ENCODE results near the gene BORCS6. TPM values are rescaled to one million over a fixed set of nuclear protein-coding genes. Genes with fewer than 3 reads are reported as not detected.

The BORCS6 gene
- total and polyA plus RNA-seq, 9 of the 15 experiments (the other 6 are each of a cell fraction or from before 2014, with no cell fraction given) = 0.01 to 7.4 (median 2.3) TPM

DNA sequence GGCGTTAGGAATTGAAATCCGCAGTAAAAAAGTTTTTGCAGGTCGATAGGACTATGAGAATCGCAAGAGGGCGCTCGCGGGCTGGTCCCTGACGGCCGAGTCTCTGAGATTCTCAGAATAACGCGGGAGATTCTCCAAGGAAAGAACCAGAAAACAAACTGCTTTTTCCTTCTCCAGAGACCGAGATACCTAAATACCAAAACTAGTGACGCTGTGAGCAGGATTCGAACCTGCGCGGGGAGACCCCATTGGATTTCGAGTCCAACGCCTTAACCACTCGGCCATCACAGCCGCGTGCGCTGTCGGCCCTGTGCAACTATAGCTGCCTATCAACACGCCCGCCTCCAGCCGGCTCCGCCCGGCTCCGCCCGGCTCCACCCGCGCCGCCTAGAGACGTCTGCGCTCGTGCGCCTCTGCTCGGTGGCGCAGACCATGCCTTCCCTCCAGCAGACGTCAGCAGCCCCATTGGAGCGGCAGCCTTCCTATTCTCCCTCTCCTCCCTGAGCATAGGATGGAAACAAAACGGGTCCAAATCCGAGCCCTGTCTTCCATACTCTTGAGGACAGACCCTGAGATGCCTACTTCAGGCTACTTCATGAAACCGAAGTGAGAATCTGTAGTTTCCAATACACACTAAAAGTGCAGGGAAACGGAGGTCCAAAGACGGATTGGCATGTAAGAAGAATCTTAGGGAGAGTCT, 51.2 kb downstream of the BORCS6 start (continued):
- TF ChIP-seq, protein P1, sequence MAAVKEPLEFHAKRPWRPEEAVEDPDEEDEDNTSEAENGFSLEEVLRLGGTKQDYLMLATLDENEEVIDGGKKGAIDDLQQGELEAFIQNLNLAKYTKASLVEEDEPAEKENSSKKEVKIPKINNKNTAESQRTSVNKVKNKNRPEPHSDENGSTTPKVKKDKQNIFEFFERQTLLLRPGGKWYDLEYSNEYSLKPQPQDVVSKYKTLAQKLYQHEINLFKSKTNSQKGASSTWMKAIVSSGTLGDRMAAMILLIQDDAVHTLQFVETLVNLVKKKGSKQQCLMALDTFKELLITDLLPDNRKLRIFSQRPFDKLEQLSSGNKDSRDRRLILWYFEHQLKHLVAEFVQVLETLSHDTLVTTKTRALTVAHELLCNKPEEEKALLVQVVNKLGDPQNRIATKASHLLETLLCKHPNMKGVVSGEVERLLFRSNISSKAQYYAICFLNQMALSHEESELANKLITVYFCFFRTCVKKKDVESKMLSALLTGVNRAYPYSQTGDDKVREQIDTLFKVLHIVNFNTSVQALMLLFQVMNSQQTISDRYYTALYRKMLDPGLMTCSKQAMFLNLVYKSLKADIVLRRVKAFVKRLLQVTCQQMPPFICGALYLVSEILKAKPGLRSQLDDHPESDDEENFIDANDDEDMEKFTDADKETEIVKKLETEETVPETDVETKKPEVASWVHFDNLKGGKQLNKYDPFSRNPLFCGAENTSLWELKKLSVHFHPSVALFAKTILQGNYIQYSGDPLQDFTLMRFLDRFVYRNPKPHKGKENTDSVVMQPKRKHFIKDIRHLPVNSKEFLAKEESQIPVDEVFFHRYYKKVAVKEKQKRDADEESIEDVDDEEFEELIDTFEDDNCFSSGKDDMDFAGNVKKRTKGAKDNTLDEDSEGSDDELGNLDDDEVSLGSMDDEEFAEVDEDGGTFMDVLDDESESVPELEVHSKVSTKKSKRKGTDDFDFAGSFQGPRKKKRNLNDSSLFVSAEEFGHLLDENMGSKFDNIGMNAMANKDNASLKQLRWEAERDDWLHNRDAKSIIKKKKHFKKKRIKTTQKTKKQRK (IDR thresholded peaks at IDR 0.05; ENCODE audit: borderline replicate concordance, low read depth, low read length) = no peak
- no peak for TF ChIP-seq CBX1 (IDR thresholded peaks at IDR 0.05; ENCODE audit: low read depth)
- TF ChIP-seq, protein P2, sequence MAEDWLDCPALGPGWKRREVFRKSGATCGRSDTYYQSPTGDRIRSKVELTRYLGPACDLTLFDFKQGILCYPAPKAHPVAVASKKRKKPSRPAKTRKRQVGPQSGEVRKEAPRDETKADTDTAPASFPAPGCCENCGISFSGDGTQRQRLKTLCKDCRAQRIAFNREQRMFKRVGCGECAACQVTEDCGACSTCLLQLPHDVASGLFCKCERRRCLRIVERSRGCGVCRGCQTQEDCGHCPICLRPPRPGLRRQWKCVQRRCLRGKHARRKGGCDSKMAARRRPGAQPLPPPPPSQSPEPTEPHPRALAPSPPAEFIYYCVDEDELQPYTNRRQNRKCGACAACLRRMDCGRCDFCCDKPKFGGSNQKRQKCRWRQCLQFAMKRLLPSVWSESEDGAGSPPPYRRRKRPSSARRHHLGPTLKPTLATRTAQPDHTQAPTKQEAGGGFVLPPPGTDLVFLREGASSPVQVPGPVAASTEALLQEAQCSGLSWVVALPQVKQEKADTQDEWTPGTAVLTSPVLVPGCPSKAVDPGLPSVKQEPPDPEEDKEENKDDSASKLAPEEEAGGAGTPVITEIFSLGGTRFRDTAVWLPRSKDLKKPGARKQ (CRISPR knock-in tag; IDR thresholded peaks at IDR 0.05) = no peak
- TF ChIP-seq PTTG1 (tag; IDR thresholded peaks at IDR 0.05; ENCODE audit: low read depth) = no peak
- TF ChIP-seq, protein P3, sequence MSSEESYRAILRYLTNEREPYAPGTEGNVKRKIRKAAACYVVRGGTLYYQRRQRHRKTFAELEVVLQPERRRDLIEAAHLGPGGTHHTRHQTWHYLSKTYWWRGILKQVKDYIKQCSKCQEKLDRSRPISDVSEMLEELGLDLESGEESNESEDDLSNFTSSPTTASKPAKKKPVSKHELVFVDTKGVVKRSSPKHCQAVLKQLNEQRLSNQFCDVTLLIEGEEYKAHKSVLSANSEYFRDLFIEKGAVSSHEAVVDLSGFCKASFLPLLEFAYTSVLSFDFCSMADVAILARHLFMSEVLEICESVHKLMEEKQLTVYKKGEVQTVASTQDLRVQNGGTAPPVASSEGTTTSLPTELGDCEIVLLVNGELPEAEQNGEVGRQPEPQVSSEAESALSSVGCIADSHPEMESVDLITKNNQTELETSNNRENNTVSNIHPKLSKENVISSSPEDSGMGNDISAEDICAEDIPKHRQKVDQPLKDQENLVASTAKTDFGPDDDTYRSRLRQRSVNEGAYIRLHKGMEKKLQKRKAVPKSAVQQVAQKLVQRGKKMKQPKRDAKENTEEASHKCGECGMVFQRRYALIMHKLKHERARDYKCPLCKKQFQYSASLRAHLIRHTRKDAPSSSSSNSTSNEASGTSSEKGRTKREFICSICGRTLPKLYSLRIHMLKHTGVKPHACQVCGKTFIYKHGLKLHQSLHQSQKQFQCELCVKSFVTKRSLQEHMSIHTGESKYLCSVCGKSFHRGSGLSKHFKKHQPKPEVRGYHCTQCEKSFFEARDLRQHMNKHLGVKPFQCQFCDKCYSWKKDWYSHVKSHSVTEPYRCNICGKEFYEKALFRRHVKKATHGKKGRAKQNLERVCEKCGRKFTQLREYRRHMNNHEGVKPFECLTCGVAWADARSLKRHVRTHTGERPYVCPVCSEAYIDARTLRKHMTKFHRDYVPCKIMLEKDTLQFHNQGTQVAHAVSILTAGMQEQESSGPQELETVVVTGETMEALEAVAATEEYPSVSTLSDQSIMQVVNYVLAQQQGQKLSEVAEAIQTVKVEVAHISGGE (CRISPR knock-in tag; IDR thresholded peaks at IDR 0.05) = no peak
- TF ChIP-seq MIER1 (IDR thresholded peaks at IDR 0.05; ENCODE audit: low read depth) = peak; percentile 38; the same call in 1 of the 2 replicates
- TF ChIP-seq, protein P4, sequence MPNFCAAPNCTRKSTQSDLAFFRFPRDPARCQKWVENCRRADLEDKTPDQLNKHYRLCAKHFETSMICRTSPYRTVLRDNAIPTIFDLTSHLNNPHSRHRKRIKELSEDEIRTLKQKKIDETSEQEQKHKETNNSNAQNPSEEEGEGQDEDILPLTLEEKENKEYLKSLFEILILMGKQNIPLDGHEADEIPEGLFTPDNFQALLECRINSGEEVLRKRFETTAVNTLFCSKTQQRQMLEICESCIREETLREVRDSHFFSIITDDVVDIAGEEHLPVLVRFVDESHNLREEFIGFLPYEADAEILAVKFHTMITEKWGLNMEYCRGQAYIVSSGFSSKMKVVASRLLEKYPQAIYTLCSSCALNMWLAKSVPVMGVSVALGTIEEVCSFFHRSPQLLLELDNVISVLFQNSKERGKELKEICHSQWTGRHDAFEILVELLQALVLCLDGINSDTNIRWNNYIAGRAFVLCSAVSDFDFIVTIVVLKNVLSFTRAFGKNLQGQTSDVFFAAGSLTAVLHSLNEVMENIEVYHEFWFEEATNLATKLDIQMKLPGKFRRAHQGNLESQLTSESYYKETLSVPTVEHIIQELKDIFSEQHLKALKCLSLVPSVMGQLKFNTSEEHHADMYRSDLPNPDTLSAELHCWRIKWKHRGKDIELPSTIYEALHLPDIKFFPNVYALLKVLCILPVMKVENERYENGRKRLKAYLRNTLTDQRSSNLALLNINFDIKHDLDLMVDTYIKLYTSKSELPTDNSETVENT (CRISPR knock-in tag; IDR thresholded peaks at IDR 0.05) = 0 out of 2 replicates have a peak, but pooled peaks have one; percentile 18
- no peak for TF ChIP-seq ZNF217 (CRISPR knock-in tag; IDR thresholded peaks at IDR 0.05)
- TF ChIP-seq, protein P5, sequence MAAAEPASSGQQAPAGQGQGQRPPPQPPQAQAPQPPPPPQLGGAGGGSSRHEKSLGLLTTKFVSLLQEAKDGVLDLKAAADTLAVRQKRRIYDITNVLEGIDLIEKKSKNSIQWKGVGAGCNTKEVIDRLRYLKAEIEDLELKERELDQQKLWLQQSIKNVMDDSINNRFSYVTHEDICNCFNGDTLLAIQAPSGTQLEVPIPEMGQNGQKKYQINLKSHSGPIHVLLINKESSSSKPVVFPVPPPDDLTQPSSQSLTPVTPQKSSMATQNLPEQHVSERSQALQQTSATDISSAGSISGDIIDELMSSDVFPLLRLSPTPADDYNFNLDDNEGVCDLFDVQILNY (CRISPR knock-in tag; IDR thresholded peaks at IDR 0.05) = no peak
- TF ChIP-seq, protein P6, sequence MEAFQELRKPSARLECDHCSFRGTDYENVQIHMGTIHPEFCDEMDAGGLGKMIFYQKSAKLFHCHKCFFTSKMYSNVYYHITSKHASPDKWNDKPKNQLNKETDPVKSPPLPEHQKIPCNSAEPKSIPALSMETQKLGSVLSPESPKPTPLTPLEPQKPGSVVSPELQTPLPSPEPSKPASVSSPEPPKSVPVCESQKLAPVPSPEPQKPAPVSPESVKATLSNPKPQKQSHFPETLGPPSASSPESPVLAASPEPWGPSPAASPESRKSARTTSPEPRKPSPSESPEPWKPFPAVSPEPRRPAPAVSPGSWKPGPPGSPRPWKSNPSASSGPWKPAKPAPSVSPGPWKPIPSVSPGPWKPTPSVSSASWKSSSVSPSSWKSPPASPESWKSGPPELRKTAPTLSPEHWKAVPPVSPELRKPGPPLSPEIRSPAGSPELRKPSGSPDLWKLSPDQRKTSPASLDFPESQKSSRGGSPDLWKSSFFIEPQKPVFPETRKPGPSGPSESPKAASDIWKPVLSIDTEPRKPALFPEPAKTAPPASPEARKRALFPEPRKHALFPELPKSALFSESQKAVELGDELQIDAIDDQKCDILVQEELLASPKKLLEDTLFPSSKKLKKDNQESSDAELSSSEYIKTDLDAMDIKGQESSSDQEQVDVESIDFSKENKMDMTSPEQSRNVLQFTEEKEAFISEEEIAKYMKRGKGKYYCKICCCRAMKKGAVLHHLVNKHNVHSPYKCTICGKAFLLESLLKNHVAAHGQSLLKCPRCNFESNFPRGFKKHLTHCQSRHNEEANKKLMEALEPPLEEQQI (IDR thresholded peaks at IDR 0.05) = no peak
